Astrocyte of the spinal cord (primary cell): ENCODE data around the gene MYT1.
"Not testable (repeated sequence)": the region's sequence is repeated elsewhere in the genome, so short reads cannot be mapped to it uniquely, and the experiment has no call there.

Experiments used
- DNase-seq: peaks from one replicate; pipeline ENCODE4 v3.0.0; 2011; ENCODE audit warnings: low read depth, low spot score
- H3K4me3 ChIP-seq: 2 replicates; pipeline ENCODE4 v1.5.1; 2011; ENCODE audit warnings: low read depth, mild to moderate bottlenecking, low read length, moderate library complexity
- CTCF ChIP-seq: IDR thresholded peaks from 2 replicates; pipeline ENCODE4 v1.5.1; 2012; ENCODE audit warnings: low read depth, mild to moderate bottlenecking, low read length, inconsistent platforms
- in situ Hi-C: cut with HindIII; loops from 2 replicates; pipeline ENCODE4 v1.10.0; 2017; ENCODE audit warnings: low sequenced_read_pairs

Gene MYT1

GRCh38 chr20:64164123-64164836, at the start of gene MYT1:
MYT1 (plus strand) TSS chr20:64164452; CDS start chr20:64198862, 34,410 bp downstream.
- in situ Hi-C loops: no loop called here
- TF ChIP-seq CTCF: no peak
- no peak for DNase-seq
- H3K4me3 ChIP-seq: no peak within 1 kb of the TSS

GRCh38 chr20:64115171-64115911, 48.9 kb upstream of the MYT1 start:
- no peak for TF ChIP-seq CTCF
- DNase-seq: no peak
- H3K4me3 ChIP-seq: no peak overlapping the region
- in situ Hi-C loops: no loop called here

GRCh38 chr20:64116016-64116415, 48.2 kb upstream of the MYT1 start:
- TF ChIP-seq CTCF: no peak
- in situ Hi-C loops: no loop called here
- no peak for DNase-seq
- H3K4me3 ChIP-seq: no peak overlapping the region

- TF ChIP-seq CTCF: no peak
- in situ Hi-C loops: no loop called here
- no peak overlapping the region for H3K4me3 ChIP-seq
- DNase-seq: no peak
These were observed 47.5 kb upstream of the MYT1 start for GRCh38 chr20:64116541-64117431.

- in situ Hi-C loops, H3K4me3 ChIP-seq, DNase-seq: not testable (repeated sequence)
These were observed 46.8 kb upstream of the MYT1 start for GRCh38 chr20:64117432-64117777.

- in situ Hi-C loops: no loop called here
- no peak for TF ChIP-seq CTCF
- no peak for DNase-seq
- H3K4me3 ChIP-seq: no peak overlapping the region
These were observed 45.0 kb upstream of the MYT1 start for GRCh38 chr20:64119301-64119680.
